Measurements from ENCODE around the gene PVALEF.

The PVALEF gene

GRCh38 chr17:81182596-81182995 is 17.3 kb downstream of the PVALEF start:
- no peak for DNase-seq (ENCODE audit: low read depth in 2 of 2)

- DNase-seq (ENCODE audit: low read depth in 2 of 2) = no peak
Observed at GRCh38 chr17:81183316-81183715, 18.0 kb downstream of the PVALEF start.

- no peak for DNase-seq (ENCODE audit: low read depth in 2 of 2)
Observed at GRCh38 chr17:81183807-81184206, 18.5 kb downstream of the PVALEF start.

GRCh38 chr17:81184555-81184954 is 19.2 kb downstream of the PVALEF start:
- DNase-seq (ENCODE audit: low read depth in 2 of 2) = no peak

- no peak for DNase-seq (ENCODE audit: low read depth in 2 of 2)
Observed at GRCh38 chr17:81186203-81186602, 20.9 kb downstream of the PVALEF start.

GRCh38 chr17:81187120-81187519 is 21.8 kb downstream of the PVALEF start:
- no peak for DNase-seq (ENCODE audit: low read depth in 2 of 2)

- no peak for DNase-seq (ENCODE audit: low read depth in 2 of 2)
Observed at GRCh38 chr17:81187586-81188490, 22.5 kb downstream of the PVALEF start.

GRCh38 chr17:81188491-81188840 is 23.2 kb downstream of the PVALEF start:
- no peak for DNase-seq (ENCODE audit: low read depth in 2 of 2)

GRCh38 chr17:81189016-81189415 is 23.7 kb downstream of the PVALEF start:
- DNase-seq (ENCODE audit: low read depth in 2 of 2) = no peak

- DNase-seq (ENCODE audit: low read depth in 2 of 2) = no peak
Observed at GRCh38 chr17:81189670-81190530, 24.6 kb downstream of the PVALEF start.

GRCh38 chr17:81190591-81190990 is 25.3 kb downstream of the PVALEF start:
- no peak for DNase-seq (ENCODE audit: low read depth in 2 of 2)

GRCh38 chr17:81191116-81191515 is 25.8 kb downstream of the PVALEF start:
- no peak for DNase-seq (ENCODE audit: low read depth in 2 of 2)

GRCh38 chr17:81191646-81192045 is 26.3 kb downstream of the PVALEF start:
- DNase-seq (ENCODE audit: low read depth in 2 of 2) = no peak

- no peak for DNase-seq (ENCODE audit: low read depth in 2 of 2)
Observed at GRCh38 chr17:81192386-81193050, 27.2 kb downstream of the PVALEF start.

GRCh38 chr17:81193051-81193410 is 27.7 kb downstream of the PVALEF start:
- DNase-seq (ENCODE audit: low read depth in 2 of 2) = no peak

- no peak for DNase-seq (ENCODE audit: low read depth in 2 of 2)
Observed at GRCh38 chr17:81193470-81194224, 28.3 kb downstream of the PVALEF start.

- no peak for DNase-seq (ENCODE audit: low read depth in 2 of 2)
Observed at GRCh38 chr17:81194225-81194760, 29.0 kb downstream of the PVALEF start.

- DNase-seq (ENCODE audit: low read depth in 2 of 2) = no peak
Observed at GRCh38 chr17:81194941-81195901, 29.9 kb downstream of the PVALEF start.

- no peak for DNase-seq (ENCODE audit: low read depth in 2 of 2)
Observed at GRCh38 chr17:81195941-81196495, 30.7 kb downstream of the PVALEF start.

Measured in stimulated activated CD4-positive, alpha-beta T cell treated with anti-CD3 and anti-CD28 coated beads, Interleukin-12 subunit alpha, Interleukin-12 subunit beta, amount 100 ng/mL, for 24 hours (primary cell).